RPMI8226 (cell line): ENCODE data around the gene LYPD6.

ENCODE experiments used
- DNase-seq: peaks from one replicate; pipeline ENCODE4 v3.0.0-alpha.2; 2015

The LYPD6 gene

DNA sequence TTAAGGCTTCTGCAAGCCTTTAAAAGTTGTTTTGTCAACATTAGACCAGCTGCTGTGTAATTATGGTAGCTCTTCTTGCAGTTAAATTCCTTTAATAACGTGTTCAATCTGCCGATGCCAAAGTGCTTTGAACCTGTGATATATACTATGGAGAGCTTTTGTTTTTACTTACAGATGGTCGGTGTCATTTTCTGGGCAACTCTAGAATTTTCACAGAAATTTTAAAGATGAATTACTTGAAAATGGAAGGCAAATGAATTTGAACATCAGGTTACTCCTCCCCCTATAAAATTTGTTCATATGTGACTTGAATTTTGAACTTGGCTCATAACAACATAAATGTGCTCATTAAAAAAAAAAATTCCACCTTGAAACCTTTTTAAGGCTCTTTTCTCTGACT is 23.0 kb downstream of the LYPD6 start:
- no peak for DNase-seq

- DNase-seq = no peak
Measured at GRCh38 chr2:149355716-149356422, 25.5 kb downstream of the LYPD6 start.

DNA sequence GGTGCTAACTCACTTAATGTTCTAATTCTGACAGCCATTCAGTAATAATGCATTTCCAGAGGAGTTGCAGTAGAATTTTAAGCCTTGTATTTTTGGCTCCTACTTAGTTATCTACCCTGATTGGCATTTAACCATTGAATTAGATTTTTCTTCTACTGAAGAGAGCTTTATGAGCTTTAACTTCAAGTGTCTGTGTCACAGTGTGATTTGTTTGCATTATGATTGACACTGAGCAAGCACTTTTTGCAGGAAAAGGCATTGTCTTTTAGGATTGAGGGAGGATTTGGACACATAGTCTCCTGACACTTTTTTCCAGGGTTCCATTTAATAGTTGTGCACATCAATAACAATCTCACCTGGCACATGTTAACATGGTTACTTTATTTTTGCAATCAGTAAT is 26.7 kb downstream of the LYPD6 start:
- DNase-seq = no peak

DNA sequence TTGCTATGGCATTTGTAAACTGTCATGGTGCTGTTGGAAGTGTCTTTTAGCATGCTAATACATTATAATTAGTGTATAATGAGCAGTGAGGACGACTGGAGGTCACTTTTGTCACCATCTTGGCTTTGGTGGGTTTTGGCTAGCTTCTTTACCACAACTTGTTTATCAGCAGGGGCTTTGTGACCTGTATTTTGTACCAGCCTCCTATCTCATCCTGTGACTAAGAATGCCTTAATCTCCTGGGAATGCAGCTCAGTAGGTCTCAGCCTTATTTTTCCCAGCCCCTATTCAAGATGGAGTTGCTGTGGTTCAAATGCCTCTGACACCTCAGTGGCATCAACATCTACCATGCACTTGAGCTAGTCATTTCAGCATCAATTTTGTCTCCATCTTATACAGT is 29.7 kb downstream of the LYPD6 start:
- no peak for DNase-seq

GRCh38 chr2:149363958-149364357 is 33.6 kb downstream of the LYPD6 start:
- DNase-seq = no peak

DNA sequence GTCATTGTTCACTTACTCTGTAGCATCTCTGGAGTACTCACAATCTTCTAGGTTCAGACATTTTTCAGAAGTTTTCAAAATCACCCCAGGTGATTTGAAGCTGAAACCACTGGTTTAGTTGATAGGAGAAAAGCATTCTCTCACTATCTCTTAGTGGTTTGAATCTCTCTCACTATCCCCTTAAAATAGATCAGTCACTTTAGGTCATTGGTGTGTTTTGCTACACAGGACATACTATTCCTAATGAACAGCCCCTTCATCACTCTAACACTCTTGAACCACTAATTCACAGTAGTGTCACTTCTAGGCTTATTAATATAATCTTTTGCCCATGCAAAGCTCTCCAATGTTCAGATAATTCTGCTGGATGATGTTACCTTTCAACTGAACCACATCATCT is 34.5 kb downstream of the LYPD6 start:
- no peak for DNase-seq

- DNase-seq = no peak
Measured at GRCh38 chr2:149365931-149366583, 35.7 kb downstream of the LYPD6 start.

DNA sequence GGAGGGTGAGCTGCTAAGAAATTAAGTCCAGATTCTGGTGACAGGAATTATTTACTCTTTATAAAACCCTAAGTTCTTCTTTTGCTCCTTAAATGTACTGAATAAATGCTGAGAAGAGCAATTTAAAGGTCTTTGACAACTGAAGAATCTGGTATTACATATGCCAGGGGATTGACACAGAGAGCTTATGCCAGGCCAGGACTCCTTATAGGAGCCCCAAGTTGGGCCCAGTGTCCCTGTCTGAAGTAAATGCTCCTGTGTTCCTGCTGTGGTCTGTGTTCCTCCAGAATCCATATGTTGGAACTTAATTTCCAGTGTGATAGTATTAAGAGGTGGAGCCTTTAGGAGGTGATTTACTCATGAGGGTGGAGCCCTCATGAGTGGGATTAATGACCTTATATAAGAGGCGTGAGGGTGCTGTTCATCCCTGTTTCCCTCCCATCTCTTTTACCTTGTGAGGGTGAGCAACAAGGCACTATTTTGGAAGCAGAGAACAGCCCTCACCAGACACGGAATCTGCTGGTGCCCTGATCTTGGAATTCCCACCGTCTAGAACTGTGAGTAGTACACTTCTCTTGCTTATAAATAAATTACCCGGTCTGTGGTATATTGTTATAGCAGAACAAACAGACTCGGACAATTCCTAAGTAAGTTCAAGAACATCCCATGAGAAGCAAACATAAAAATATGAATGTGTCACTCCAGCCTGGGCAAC is 39.8 kb downstream of the LYPD6 start:
- DNase-seq = no peak

- no peak for DNase-seq
Measured at GRCh38 chr2:149371476-149371875, 41.1 kb downstream of the LYPD6 start.

DNA sequence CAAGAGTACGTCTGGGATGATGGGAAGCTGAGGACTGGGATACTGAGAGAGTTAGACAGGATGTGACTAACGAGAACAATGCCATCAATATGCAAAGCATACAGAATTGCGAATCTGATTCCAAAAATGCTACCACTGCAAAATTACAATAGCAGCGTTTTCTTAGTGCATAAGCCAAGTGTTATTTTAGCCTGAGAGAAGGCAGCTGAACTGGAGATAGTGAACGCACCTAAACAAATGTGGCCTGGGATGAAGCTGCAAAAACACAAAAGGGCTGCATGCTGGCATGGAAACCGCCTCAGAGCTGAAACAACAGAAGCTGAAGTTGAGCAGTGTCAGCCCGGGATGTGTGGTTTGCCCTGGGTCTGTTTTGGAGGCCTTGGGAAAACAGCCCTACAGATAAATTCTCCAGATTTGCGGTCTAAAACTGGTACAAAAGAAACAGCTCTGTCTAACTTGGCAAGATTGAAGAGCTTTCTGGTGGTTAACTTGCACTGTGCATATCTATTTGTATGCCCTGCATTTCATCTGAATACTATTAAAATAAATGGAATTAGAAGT is 45.5 kb downstream of the LYPD6 start:
- DNase-seq = no peak

DNA sequence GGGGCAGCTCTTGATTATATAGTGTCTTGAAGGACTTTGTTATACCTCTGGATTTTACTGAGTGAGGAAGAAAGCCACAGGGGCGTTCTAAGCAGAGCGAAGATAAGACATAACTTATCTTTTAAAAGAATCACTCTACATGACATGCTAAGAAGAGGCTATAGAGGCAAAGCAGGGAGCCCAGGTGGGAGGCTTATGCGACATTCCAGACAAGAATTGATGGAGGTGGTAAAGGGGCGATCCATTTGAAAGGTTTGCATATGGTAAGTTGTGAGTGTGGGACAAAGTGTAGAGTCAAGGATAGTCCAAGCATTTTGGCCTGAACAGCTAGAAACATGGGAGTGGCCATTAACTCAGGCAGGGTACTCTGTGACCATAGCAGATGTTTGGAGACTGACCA is 49.8 kb downstream of the LYPD6 start:
- no peak for DNase-seq

GRCh38 chr2:149383340-149383739 is 53.0 kb downstream of the LYPD6 start:
- no peak for DNase-seq

DNA sequence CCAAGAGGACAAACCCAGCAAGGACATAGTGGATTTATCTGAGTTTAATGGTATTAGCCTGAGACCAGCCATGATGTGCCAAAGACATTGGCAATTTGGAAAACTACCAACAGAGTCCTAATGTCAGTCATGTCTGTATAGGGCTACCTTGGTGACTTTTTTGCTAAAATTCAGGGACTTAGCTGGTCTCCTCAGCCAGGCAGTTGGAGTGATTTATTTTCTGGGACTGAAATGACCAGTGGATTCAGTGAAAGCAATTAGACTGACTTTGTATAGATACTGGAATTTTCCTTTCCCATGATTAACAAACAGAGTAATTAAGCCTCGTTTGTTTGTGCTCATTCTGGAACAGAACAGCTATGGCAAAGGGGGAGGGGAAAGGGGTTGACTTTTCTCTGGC is 55.0 kb downstream of the LYPD6 start:
- DNase-seq = no peak

GRCh38 chr2:149387411-149387810 is 57.0 kb downstream of the LYPD6 start:
- no peak for DNase-seq

GRCh38 chr2:149388120-149388816 is 57.9 kb downstream of the LYPD6 start:
- no peak for DNase-seq

- DNase-seq = no peak
Measured at GRCh38 chr2:149389506-149390167, 59.2 kb downstream of the LYPD6 start.

DNA sequence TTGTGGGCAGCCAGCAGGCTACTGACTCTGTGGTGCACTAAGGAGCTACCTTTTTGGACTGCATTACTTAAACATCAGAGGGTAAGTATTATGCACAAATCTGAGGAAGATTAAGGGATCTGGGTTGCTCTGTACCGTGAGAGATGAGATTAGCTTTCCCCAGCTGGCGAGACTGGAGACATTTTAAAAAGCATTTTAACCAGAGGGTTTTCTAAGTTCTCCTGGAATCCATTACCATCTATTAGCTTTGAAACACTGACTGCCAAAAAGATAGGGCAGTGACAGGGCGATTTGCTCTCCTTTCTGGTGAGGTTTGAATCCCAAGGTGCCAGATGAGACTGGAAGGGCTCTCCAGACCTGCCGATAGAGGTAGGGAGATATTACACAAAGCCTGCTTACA is 63.2 kb downstream of the LYPD6 start:
- DNase-seq = no peak

DNA sequence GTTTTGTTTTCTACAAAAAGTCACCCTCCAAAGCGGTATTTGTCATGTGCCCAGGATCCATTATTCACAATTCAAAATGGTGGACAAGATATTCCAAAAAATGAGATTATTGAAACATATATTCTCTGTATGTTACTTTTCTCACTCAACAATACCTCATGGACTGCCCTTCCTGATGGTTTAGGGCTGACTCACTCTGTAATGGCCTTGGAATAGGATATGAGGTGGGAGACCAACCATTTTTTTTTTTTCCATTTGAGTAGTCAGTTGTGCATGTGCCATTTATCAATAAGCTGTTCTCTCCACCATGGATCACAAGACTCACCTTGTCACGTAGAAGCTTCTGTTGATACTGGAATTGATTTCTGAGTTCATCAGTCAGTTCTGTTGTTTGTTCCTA is 64.5 kb downstream of the LYPD6 start:
- DNase-seq = no peak

- no peak for DNase-seq
Measured at GRCh38 chr2:149399934-149400615, 69.7 kb downstream of the LYPD6 start.

DNA sequence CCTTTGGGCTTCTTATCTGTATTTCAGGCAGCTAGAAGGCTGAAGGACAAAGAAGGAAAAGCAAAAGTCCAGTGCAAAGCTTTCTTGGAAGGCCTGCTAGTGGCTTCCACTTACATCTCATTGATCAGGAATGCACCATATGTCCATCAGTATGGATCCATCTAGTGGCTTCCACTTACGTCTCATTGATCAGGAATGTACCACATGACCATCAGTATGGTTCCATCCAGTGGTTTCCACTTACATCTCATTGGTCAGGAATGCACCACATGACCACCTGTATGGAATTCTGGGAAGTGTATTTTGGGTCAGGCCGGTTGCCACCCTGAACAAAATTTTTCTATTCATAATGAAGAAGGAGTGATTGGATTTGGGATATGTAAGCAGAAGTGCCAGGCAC is 70.6 kb downstream of the LYPD6 start:
- DNase-seq = no peak

- DNase-seq = no peak
Measured at GRCh38 chr2:149409506-149409905, 79.1 kb downstream of the LYPD6 start.
